Activated CD8-positive, alpha-beta memory T cell treated with anti-CD3 and anti-CD28 coated beads for 4 hours (primary cell): Measurements from ENCODE around the gene NF1.
"Not testable (repeated sequence)": the region's sequence is repeated elsewhere in the genome, so short reads cannot be mapped to it uniquely, and the experiment has no call there.

ENCODE experiments used
- DNase-seq, 2 donors: peaks; one replicate each; pipeline ENCODE4 v3.0.0-alpha.2; 2020; ENCODE audit warnings: low read depth in 2 of 2

Gene NF1

DNA sequence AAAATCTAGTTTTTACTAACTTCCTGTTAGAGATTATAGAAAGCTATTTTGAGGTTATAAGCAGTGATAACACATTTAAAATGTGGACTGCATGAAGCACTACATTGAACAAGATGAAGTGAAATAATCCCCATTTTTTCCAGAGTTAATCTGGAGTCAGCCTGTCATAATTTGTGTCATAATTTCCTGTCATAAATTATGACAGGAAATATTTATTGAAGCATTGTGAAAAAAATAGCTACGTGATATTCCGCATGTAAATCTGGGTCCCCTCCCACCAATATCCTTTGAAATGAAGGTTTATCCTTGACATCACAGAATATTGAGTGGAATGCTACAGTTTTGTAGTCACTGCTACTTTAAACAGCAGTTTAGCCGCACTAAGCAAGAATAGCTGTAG is 162.2 kb downstream of the NF1 start:
- no peak for DNase-seq

DNA sequence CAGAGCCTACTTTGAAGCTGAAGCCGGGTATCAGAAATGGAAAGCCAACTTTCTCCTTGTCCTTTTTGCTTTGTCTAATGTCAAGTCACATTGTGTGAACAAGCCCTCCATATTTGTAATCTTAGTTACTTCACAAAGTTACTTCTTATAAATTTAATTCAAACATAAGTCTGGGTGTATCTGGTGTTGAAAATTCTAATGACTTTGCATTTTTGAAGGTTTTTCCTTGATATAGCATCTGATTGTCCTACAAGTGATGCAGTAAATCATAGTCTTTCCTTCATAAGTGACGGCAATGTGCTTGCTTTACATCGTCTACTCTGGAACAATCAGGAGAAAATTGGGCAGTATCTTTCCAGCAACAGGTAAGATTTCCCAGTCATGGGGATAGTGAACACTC is 165.4 kb downstream of the NF1 start:
- DNase-seq: no peak

DNA sequence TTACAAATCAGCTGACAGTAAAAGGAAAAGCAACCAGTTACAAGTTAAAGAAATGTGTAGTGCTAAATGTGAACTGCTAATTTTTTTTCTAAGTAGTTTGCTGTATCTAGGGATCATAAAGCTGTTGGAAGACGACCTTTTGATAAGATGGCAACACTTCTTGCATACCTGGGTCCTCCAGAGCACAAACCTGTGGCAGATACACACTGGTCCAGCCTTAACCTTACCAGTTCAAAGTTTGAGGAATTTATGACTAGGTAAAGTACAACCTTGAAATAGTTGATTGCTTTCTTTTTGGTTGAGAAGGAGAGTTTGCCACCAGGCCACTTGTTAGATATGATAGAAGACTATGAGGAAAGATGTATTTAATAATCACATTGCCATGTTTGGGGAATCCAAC is 166.8 kb downstream of the NF1 start:
- DNase-seq: no peak

DNA sequence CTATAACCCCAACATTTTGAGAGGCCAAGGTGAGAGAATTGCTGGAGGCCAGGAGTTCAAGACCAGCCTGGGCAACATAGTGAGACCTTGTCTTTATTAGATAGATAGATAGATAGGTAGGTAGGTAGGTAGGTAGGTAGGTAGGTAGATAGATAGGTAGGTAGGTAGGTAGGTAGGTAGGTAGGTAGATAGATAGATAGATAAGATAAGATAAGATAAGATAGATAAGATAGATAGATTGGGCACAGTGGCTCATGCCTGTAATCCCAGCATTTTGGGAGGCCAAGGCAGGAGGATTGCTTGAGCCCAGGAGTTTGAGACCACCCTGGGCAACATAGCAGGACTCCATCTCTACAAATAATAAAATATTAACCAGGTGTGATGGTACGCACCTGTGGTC is 168.1 kb downstream of the NF1 start:
- not testable (repeated sequence) for DNase-seq

DNA sequence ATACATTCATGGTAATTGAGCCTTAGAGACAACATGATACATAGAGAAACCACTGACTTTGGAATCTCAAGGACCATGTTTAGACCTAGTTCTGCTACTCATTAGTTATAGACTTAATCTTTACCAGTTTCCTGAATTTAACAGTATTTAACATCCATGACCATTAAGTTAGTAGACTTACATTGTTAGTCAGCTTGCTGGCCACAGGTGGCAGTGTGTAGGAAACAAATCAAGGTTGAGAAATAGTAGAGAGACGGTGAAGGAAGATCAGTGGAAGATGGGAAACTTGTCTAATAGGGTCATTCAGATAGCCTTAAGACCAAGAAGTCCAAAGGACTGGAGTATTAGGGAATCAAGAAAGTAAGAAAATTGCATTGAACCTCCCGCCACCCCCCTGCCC is 171.3 kb downstream of the NF1 start:
- no peak for DNase-seq

DNA sequence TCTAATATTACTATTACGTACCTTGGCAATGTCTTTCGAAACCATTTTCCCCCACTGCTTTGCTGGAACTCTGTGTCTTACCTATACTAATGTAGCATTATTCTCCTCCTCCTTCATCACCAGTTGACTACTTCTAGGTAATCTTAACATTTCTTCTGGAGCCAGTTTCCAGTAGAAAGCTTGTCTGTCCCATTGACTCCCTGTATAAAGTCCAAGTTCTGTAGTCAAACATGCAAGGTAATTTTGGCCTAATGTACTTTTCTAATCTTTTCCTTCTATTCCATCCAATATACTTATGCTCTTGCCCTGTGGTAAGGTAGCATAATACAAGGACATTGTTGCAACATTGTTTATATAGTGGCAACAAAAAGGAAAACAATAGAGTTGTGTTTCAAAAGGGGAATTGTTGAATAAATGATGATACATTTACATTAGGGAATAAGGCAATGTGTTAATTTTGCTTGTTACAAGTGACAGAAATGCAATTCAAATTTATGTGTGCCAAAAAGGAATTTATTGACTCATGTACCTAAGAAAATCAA is 174.3 kb downstream of the NF1 start:
- DNase-seq: no peak

DNA sequence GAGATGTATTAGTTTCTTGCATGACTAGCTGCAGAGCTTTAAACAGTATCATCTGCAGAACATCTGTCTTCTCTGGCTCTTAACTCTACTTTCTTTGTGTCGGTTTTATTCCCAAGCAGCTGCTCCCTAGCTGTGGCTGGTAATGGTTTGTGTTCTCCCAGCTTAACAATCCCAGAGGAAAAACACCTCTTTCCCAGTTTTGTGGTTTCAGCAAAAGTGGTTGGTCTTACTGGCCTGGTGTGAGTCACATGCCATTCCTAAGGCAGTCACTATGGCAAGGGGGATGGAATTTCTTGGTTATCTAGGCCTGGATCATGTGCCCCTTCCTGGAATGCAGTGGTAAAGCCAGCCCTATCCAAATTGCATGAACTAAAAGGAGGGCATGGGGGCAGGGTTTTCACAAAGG is 174.8 kb downstream of the NF1 start:
- DNase-seq: no peak

DNA sequence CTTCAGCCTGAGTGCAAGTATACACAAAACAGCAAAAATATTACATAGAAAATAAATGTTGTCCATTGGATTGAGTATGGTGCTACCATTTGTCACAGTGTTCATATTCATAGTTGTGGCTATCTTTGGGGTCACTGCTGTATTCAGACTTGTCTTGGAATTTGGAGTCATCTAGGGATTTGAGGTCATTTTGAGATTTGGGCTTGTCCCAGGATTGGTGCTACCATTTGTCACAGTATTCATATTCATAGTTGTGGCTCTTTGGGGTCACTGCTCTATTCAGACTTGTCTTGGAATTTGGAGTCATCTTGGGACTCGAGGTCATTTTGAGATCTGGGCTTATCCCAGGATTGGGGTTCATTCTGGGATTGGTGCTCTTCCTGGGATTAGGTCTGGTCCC is 177.5 kb downstream of the NF1 start:
- no peak for DNase-seq

DNA sequence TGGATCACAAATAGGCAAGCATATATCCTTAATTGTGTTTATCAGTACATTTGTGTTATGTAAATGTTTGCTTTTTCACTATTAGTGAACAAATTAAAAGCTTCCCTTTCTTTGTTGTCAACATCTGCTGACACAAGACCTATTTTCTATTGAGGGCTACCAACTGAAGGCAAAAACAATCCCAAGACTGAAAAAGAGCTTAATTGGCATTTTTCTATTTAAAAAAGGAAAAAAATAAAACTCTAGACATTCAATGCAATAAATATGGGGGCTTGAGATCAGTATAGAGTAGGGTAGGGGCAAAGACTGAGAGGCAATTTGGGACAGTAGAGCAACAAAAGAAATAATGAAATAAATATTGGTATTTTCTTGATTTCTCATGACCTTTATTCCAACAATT is 178.0 kb downstream of the NF1 start:
- no peak for DNase-seq

DNA sequence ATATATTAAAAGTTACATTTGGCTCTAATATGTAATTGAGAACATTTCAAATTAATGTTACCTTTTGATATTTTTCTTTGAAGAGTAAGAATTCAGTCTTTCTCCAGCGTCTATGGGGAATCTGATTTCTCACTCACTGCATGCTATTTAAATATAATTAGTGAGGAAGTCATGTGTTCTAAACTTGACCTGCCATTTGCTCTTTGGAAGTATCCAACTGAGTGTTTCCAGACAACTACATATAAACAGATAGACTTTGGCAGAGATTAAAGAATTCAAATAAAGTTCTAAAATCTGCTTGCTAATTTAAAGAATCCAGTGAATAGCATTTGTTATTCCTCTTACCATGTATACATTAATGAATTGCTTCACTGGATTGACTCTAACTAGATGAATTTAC is 178.7 kb downstream of the NF1 start:
- DNase-seq: no peak

DNA sequence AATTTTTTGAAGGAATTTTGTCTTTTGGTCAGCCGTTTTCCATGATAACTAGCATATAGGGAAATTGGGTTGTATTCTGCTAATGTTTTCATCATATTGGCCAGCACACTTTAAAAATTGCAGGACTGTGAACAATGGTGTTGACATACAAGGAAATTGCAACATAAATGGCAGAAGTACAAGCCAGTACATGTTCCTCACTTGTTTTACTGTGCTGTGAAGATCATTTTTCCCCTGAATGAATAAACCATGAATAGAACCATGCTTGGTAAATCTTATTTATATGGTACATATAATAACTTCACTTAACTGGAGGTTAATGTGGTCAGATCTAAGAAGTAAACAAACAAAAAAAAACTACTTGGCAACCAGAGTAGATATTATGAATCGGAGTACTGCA is 179.5 kb downstream of the NF1 start:
- no peak for DNase-seq

DNA sequence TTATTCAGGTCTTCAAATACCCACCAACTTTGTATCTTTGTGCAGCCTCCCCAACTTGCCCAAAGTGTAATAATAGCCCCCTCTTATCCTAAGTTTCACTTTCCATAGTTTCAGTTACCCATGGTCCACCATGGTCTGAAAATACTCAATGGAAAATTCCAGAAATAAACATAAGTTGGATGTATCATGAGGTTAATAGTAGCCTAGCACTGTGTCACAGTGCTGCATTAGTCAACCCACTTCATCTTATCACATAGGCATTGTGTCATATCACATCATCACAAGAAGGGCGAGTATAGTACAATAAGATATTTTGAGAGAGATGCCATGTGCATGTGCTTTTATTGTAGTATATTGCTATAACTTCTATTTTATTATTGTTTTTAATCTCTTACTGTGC is 180.3 kb downstream of the NF1 start:
- no peak for DNase-seq

DNA sequence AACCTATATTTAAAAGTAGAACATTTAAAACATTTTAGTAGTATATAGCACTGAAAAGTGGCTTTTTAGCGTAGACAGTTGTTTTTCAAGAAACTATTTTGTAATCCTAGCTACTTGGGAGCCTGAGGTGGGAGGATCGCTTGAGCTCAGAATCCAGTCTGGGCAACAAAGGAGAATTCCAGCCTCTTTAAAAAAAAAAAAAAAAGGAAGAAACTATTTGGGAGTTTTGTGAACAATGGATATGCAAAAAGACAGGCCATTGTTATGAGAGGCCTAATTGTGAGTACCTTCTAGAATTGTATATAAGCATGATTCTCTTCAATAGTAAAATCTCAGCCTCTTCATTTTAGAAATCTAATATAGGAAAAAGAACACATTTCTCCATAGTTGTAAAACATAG is 184.6 kb downstream of the NF1 start:
- no peak for DNase-seq

DNA sequence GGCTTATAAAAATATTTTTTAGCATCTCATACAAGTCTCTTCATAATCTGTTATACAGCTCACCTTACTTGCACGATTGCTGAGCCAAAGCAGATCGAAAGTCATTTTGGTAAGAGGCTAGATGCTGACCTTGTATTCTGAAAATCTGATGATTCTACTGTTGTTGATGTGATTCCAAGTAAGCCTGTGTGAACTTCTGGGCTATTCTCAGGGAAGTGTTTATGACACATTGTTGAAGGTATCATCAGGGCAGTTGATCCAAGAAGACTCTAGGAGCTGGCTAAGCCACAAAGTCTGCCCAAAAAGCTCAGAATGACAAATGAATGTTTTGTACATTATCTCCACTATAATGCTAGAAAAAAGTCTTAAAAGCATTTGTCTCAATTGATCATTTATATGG is 186.3 kb downstream of the NF1 start:
- no peak for DNase-seq

DNA sequence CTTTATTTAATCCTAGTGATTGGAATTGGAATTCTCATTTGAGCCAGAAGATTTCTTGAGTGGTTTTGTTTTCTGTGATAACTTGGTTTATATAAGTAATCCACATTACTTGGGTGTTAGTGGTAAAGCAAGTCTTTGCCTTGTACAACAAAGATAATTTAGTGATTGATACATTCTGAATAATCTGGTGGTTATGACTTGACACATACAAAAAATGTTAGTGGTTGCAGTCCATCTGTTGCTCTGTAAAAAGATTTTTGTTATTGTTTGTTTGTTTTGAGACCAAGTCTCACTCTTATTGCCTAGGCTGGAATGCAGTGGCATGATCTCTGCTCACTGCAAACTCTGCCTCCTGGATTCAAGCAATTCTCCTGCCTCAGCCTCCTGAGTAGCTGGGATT is 189.1 kb downstream of the NF1 start:
- DNase-seq: no peak

DNA sequence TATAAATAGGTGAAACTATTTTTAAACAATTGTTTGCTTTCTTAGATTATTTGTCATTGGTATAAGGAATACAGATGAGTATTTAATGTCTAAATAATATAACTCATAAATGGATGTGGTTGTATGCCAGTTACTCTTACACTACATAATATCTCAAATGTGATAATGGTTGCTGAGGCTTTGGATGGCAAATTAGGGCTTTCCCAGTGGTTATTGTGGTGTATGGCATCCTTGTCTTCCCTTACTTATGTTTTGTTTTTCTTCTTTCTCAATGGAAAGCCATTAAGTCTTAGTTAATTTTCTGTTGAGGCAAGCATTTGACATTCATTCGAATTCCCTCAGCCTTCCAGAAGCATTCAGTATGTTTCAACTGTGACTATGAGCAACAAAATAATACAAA is 191.8 kb downstream of the NF1 start:
- no peak for DNase-seq

DNA sequence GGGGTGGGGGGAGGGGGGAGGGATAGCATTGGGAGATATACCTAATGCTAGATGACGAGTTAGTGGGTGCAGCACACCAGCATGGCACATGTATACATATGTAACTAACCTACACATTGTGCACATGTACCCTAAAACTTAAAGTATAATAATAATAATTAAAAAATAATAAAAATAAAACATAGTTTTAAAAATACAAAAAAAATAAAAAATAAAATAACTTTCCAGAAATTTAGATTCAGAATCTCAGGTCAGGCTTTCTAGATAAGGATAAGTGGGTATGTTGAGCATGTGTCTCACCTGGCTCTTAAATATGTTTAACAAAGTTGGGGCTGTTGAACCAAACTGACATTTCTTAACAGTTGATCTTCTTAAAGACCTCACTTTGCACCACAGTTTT is 193.2 kb downstream of the NF1 start:
- DNase-seq: not testable (repeated sequence)

DNA sequence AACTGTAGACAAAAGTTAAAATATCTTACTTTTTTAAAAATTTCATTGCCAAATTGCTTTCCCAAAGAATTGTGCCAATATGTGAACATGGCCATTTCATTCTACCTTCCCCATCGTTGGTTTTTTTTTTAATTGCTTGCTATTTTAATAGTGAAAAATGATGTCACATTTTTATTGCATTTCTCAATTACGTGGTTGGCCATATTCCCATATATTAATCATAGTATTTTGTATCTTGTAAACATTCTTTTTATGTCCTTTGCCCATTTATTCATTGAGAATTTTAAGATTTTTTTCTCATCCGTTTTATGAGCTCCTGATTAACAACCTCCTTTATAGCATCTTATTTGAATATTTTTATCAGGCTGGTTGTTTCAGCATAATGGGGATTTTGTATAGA is 195.0 kb downstream of the NF1 start:
- no peak for DNase-seq

DNA sequence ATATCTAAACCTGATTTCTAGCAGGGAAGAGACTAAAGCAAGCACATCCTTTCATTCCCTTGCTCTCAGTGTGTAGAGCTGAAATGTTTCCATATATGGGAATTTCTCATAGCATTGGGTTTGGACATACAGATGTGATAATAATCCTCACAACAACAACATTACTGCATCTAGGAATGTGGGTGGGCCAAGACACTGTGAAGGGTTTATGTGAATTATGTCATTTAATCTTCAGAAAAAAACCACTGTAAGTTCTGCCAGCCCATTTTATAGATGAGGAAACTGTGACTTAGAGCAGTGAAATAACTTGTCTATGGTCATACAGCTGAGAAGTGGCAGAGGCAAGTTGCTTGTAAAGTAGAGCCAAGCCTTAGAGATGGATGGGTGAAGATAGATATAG is 197.0 kb downstream of the NF1 start:
- DNase-seq: no peak

DNA sequence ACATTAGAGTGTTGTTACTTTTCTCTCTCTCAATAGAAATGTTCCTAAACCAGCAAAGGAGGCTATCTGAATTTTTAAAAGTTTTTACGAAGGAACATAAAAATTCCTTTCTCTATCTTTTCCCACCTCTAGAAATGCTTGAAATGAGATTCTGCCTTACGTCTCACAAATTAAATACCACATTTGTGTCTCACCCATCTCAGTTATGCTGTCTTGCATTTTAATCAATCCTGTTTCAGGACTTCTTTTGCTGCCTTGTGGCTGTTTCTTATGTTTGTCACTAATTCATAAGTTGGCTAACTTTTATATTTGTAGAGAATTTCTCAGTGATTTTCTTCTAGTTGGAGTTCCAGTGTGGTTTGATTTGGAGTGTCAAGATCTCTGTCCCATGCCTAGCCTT is 198.8 kb downstream of the NF1 start:
- no peak for DNase-seq

DNA sequence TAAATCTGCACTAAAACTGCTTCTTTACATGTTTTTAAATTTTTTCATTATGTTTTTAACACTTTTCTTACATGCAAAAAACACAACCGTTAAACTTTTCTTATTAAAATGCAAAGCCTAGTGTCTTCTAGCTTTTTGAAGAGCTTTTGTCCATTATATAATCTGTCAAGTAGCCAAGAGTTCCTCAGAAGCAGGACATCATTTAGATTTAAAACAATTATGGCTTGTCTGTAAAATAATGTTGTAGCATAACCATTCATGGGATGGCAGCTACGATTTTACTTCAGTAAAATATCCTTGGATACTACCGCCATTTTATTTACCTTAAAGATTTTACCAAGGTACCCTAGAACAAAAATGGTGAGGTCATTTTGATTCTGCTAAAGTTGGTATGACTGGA is 199.5 kb downstream of the NF1 start:
- DNase-seq: no peak

DNA sequence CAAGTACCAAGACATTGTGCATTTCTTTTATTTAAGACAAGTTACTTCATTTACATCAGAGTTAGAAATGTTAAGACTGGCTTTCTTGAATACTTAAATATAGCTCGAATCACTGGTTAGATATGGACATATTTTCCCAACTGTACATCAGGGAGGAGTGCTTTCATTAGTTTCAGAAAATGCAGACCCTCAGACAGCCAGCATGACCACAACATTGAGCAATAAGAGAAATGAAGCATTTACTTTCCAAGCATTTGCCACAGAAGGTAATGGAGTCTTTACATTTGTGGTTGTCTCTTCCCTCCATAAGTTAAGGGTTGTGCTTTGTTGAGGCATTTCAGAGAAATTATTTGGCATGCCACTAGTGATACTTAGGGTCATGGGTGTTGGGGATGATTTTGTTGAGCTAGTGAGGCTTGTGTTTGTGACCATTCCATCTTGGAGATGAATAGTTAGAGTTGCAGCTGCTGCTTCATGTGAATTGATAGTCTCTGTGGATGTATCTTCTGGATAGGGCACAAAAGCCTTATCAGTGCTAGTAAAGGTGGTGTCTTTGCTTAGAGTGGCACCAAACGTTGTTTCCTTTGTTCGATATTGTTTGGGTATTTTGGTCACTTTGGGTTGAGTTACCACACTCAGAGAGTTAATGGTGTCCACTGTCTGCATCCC is 200.2 kb downstream of the NF1 start:
- no peak for DNase-seq

DNA sequence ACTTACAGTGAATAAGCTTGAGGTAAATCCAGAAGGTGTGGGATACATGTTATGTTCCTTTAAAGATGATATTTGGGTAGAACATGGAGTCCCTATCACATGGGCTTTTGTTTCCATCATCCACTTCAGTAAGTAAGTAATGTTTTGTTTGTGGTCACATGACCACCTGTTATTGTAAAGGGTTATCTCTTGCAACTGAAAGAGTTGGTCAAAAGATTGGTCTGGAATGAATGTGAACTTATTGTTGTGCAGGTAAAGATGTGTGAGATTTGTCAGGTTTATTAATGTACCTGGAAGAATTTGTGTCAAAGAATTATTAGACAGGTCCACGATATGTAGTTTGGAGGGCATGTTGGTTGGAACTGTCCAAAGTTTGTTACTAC is 200.7 kb downstream of the NF1 start:
- DNase-seq: no peak

DNA sequence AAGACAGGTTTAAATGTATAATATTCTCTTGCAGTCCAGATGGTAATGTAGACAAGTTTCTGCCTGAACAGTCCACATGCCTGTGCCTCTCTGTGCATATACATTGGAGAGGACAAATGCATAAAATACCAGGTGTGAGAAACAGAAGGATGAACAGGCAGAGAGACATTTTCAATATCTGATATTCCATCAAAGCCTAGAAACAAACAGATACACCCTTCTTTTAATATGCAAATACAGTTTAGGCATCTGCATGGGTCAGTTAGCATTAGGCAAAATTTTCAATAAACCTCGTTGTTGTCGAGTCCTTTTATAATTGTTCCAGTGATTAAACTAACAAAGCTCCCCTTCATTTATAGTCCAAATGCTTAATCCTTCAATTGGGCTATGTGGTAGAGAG is 201.4 kb downstream of the NF1 start:
- no peak for DNase-seq
